H9 (cell line): ENCODE results near the gene SNX30. TPM values are rescaled to one million over a fixed set of nuclear protein-coding genes. Genes with fewer than 3 reads are reported as not detected.

Experiments used
- DNase-seq: peaks from one replicate; pipeline ENCODE4 v3.0.0-alpha.2; 2017
- H2AFZ ChIP-seq: one replicate; pipeline ENCODE4 v1.6.1; 2013; ENCODE audit warnings: mild to moderate bottlenecking, low read length, control low read depth, moderate library complexity
- H2AK5ac ChIP-seq: 2 replicates; pipeline ENCODE4 v1.6.1; 2013; ENCODE audit warnings: low read length, control low read depth, mixed read lengths; ENCODE audit not compliant: insufficient read length
- H2BK120ac ChIP-seq: one replicate; pipeline ENCODE4 v1.6.1; 2013; ENCODE audit warnings: low read depth, mild to moderate bottlenecking, low read length, control low read depth, inconsistent platforms; ENCODE audit not compliant: poor library complexity, severe bottlenecking
- H2BK12ac ChIP-seq: 2 replicates; pipeline ENCODE4 v1.6.1; 2013; ENCODE audit warnings: low read length, control low read depth, mixed read lengths, low read depth; ENCODE audit not compliant: insufficient read length
- H2BK15ac ChIP-seq: 2 replicates; pipeline ENCODE4 v1.6.1; 2013; ENCODE audit warnings: low read depth, low read length, control low read depth
- H2BK20ac ChIP-seq: one replicate; pipeline ENCODE4 v1.6.1; 2013; ENCODE audit warnings: low read depth, mild to moderate bottlenecking, low read length, control low read depth, inconsistent platforms; ENCODE audit not compliant: poor library complexity, severe bottlenecking
- H2BK5ac ChIP-seq: 2 replicates; pipeline ENCODE4 v1.6.1; 2013; ENCODE audit warnings: low read length, control low read depth, mixed read lengths; ENCODE audit not compliant: insufficient read length
- H3K14ac ChIP-seq: 2 replicates; pipeline ENCODE4 v1.6.1; 2013; ENCODE audit warnings: low read length, control low read depth; ENCODE audit not compliant: insufficient read depth
- H3K18ac ChIP-seq: 2 replicates; pipeline ENCODE4 v1.6.1; 2013; ENCODE audit warnings: low read depth, mild to moderate bottlenecking, mixed read lengths, low read length, control low read depth; ENCODE audit not compliant: insufficient read length
- H3K23ac ChIP-seq: 2 replicates; pipeline ENCODE4 v1.6.1; 2013; ENCODE audit warnings: low read length, control low read depth, mixed read lengths, low read depth; ENCODE audit not compliant: insufficient read length
- H3K23me2 ChIP-seq: 2 replicates; pipeline ENCODE4 v1.6.1; 2013; ENCODE audit warnings: low read depth, mild to moderate bottlenecking, mixed read lengths, low read length, control low read depth; ENCODE audit not compliant: insufficient read length, poor library complexity, severe bottlenecking
- H3K27ac ChIP-seq: 2 replicates; pipeline ENCODE4 v1.5.1; 2013; ENCODE audit warnings: low read length, control low read depth, mixed read lengths, low read depth; ENCODE audit not compliant: insufficient read length
- H3K27me3 ChIP-seq: 2 replicates; pipeline ENCODE4 v1.6.1; 2013; ENCODE audit warnings: low read length, control low read depth, inconsistent platforms; ENCODE audit not compliant: insufficient read depth
- H3K4ac ChIP-seq: 2 replicates; pipeline ENCODE4 v1.6.1; 2013; ENCODE audit warnings: low read depth, mild to moderate bottlenecking, control low read depth, inconsistent platforms, low read length, moderate library complexity
- H3K4me1 ChIP-seq: 2 replicates; pipeline ENCODE4 v1.6.1; 2013; ENCODE audit warnings: low read length, control low read depth, inconsistent platforms; ENCODE audit not compliant: insufficient read depth
- H3K4me2 ChIP-seq: 2 replicates; pipeline ENCODE4 v1.6.1; 2013; ENCODE audit warnings: low read length, control low read depth, mixed read lengths; ENCODE audit not compliant: insufficient read length, insufficient read depth
- H3K56ac ChIP-seq: 2 replicates; pipeline ENCODE4 v1.6.1; 2013; ENCODE audit warnings: low read depth, mild to moderate bottlenecking, mixed read lengths, low read length, control low read depth; ENCODE audit not compliant: insufficient read length
- H3K79me1 ChIP-seq: 2 replicates; pipeline ENCODE4 v1.6.1; 2013; ENCODE audit warnings: low read depth, mild to moderate bottlenecking, moderate library complexity, low read length, control low read depth, inconsistent platforms; ENCODE audit not compliant: insufficient read depth, poor library complexity, severe bottlenecking
- H3K79me2 ChIP-seq: 2 replicates; pipeline ENCODE4 v1.6.1; 2013; ENCODE audit warnings: low read length, control low read depth, inconsistent platforms; ENCODE audit not compliant: insufficient read depth
- H3K9ac ChIP-seq: 2 replicates; pipeline ENCODE4 v1.6.1; 2013; ENCODE audit warnings: low read length, control low read depth, mixed read lengths; ENCODE audit not compliant: insufficient read length; ENCODE audit errors: extremely low read depth
- H3K9me3 ChIP-seq: one replicate; pipeline ENCODE4 v1.6.1; 2013; ENCODE audit warnings: low read depth, low read length, inconsistent platforms; ENCODE audit not compliant: control insufficient read depth
- H3T11ph ChIP-seq: one replicate; pipeline ENCODE4 v1.6.1; 2013; ENCODE audit warnings: mild to moderate bottlenecking, low read length, control low read depth, inconsistent platforms
- H4K20me1 ChIP-seq: one replicate; pipeline ENCODE4 v1.6.1; 2013; ENCODE audit not compliant: control insufficient read depth, insufficient read length, insufficient read depth
- H4K5ac ChIP-seq: 2 replicates; pipeline ENCODE4 v1.6.1; 2013; ENCODE audit warnings: low read depth, mild to moderate bottlenecking, mixed read lengths, low read length, control low read depth; ENCODE audit not compliant: insufficient read length
- H4K8ac ChIP-seq: replicated peaks from 2 replicates; pipeline ENCODE4 v1.6.1; 2013; ENCODE audit warnings: low read length, control low read depth, mixed read lengths, low read depth; ENCODE audit not compliant: insufficient read length
- H4K91ac ChIP-seq: 2 replicates; pipeline ENCODE4 v1.6.1; 2013; ENCODE audit warnings: low read depth, mild to moderate bottlenecking, moderate library complexity, mixed read lengths, low read length, control low read depth; ENCODE audit not compliant: insufficient read length
- H3K27ac Mint-ChIP-seq, 3 experiments: 2 replicates in 2 of 3; 3 replicates in 1 of 3; pipeline ENCODE4 v1.8.0; 2020 to 2021; ENCODE audit warnings: mixed read lengths in 3 of 3, mild to moderate bottlenecking in 1 of 3, moderate library complexity in 1 of 3
- H3K27me3 Mint-ChIP-seq: 2 replicates; pipeline ENCODE4 v1.8.0; 2021; ENCODE audit warnings: low read depth, mild to moderate bottlenecking, moderate library complexity, mixed read lengths
- H3K36me3 Mint-ChIP-seq, 3 experiments: 2 replicates in 2 of 3; 3 replicates in 1 of 3; pipeline ENCODE4 v1.8.0; 2020 to 2021; ENCODE audit warnings: low read depth in 3 of 3, mixed read lengths in 3 of 3; ENCODE audit not compliant: insufficient read depth in 1 of 3
- H3K4me1 Mint-ChIP-seq, 2 experiments: 2 replicates each; pipeline ENCODE4 v1.8.0; 2020; ENCODE audit warnings: mixed read lengths in 2 of 2
- H3K4me3 Mint-ChIP-seq, 2 experiments: 2 replicates in 1 of 2; 3 replicates in 1 of 2; pipeline ENCODE4 v1.8.0; 2020 to 2021; ENCODE audit warnings: mild to moderate bottlenecking in 2 of 2, mixed read lengths in 2 of 2, moderate library complexity in 1 of 2
- H3K9me3 Mint-ChIP-seq, 2 experiments: 2 replicates in 1 of 2; 3 replicates in 1 of 2; pipeline ENCODE4 v1.8.0; 2020; ENCODE audit warnings: mild to moderate bottlenecking in 2 of 2, mixed read lengths in 2 of 2, moderate library complexity in 1 of 2
- WGBS: extraction: QIAGEN DNeasy Blood & Tissue Kit; methylation state at CpG from one replicate; pipeline ENCODE4 v1.1.7; 2013; ENCODE audit warnings: missing lambda C conversion rate, low lambda C conversion rate, mixed read lengths; ENCODE audit not compliant: insufficient read length; ENCODE audit errors: extremely low coverage; 5-methylcytosine and 5-hydroxymethylcytosine counted together
- total RNA-seq: library from RNA; stranded (reverse); gene quantifications from 2 replicates; pipeline ENCODE4 v1.2.1, GENCODE V29; 2021
- TF ChIP-seq, protein P1 (sequence below): fragments of 200-600 bp; sonication (generic); conservative IDR thresholded peaks from 3 replicates; pipeline ENCODE4 v1.8.0; 2021; ENCODE audit warnings: antibody characterized with exemption, mild to moderate bottlenecking

The SNX30 gene
- total RNA-seq, 1 experiment from 2014 or later, result 10.3 TPM

DNA sequence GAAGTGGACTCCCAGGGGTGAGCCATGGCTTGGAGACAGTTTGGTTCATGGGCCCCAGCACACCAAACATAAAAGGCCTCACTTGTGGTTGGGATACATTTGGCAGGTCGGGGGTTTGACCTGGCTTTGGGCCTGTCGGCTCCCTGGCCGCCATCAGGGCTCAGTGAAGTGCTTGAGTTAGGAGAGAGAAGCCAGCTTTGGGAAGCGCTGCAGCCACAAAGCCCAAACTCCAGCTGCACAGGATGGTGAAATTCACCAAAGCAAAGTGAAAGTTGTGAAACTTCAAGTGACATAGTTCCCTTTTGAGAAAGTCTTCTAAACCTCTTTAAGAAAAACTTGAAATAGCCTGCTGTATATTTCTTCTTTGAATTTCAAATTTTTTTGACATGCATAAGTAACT, 112.7 kb downstream of the SNX30 start:
- H3K27ac ChIP-seq, result no peak overlapping the region
- H3K4ac ChIP-seq, result no peak overlapping the region
- H2BK5ac ChIP-seq, result no peak overlapping the region
- DNase-seq, result no peak
- Mint-ChIP-seq H3K4me1 (peaks cover 3 to 12% of the 10 kb centered on the region in 2 experiments; a peak in 3 of 4 replicates), H3K27ac (peak overlapping the region in 1 of 3 experiments; percentile 1; a peak in 1 of 7 replicates), H3K4me3 (no peak overlapping the region), H3K9me3 (peaks cover 0 to 5% of the 10 kb centered on the region in 2 experiments; a peak in 3 of 5 replicates), H3K36me3 (peaks cover 8 to 28% (median 13%) of the 10 kb centered on the region in 3 experiments), H3K27me3 (no peaks in the 10 kb centered on the region)
- no peak overlapping the region for H4K8ac ChIP-seq
- H3K79me2 ChIP-seq, result no peaks in the 10 kb centered on the region
- no peak overlapping the region for H2AFZ ChIP-seq
- no peak overlapping the region for H3K23ac ChIP-seq
- no peaks in the 10 kb centered on the region for H3K9me3 ChIP-seq
- no peaks in the 10 kb centered on the region for H3K23me2 ChIP-seq
- no peak overlapping the region for H3K18ac ChIP-seq
- no peak overlapping the region for H2BK15ac ChIP-seq
- WGBS, result no CpG with 5 or more reads among the region's 4 CpGs
- H4K20me1 ChIP-seq, result no peaks in the 10 kb centered on the region
- no peak overlapping the region for H4K91ac ChIP-seq
- H3K4me1 ChIP-seq, result 0 out of 2 replicates have a peak, but pooled peaks cover 2% of the 10 kb centered on the region
- H3K79me1 ChIP-seq, result no peaks in the 10 kb centered on the region
- TF ChIP-seq, protein P1, sequence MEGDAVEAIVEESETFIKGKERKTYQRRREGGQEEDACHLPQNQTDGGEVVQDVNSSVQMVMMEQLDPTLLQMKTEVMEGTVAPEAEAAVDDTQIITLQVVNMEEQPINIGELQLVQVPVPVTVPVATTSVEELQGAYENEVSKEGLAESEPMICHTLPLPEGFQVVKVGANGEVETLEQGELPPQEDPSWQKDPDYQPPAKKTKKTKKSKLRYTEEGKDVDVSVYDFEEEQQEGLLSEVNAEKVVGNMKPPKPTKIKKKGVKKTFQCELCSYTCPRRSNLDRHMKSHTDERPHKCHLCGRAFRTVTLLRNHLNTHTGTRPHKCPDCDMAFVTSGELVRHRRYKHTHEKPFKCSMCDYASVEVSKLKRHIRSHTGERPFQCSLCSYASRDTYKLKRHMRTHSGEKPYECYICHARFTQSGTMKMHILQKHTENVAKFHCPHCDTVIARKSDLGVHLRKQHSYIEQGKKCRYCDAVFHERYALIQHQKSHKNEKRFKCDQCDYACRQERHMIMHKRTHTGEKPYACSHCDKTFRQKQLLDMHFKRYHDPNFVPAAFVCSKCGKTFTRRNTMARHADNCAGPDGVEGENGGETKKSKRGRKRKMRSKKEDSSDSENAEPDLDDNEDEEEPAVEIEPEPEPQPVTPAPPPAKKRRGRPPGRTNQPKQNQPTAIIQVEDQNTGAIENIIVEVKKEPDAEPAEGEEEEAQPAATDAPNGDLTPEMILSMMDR, result no peak
- H3K14ac ChIP-seq, result no peak overlapping the region
- H3K4me2 ChIP-seq, result no peak overlapping the region
- no peaks in the 10 kb centered on the region for H3K27me3 ChIP-seq
- H2BK12ac ChIP-seq, result no peak overlapping the region
- H2BK120ac ChIP-seq, result no peak overlapping the region
- H3K56ac ChIP-seq, result no peak overlapping the region
- H3K9ac ChIP-seq, result no peak overlapping the region
- H2BK20ac ChIP-seq, result no peak overlapping the region
- no peak overlapping the region for H3T11ph ChIP-seq
- no peak overlapping the region for H4K5ac ChIP-seq
- no peak overlapping the region for H2AK5ac ChIP-seq
